ES-I3 (cell line): Measurements from ENCODE around the gene TTC9B.
"Not testable (repeated sequence)": the region's sequence is repeated elsewhere in the genome, so short reads cannot be mapped to it uniquely, and the experiment has no call there.

ENCODE experiments used
- H3K36me3 ChIP-seq: 2 replicates; pipeline ENCODE4 v1.6.1; 2013; ENCODE audit warnings: mild to moderate bottlenecking, low read length, control low read depth, moderate library complexity; ENCODE audit not compliant: insufficient read depth
- H3K4me1 ChIP-seq: 2 replicates; pipeline ENCODE4 v1.6.1; 2013; ENCODE audit warnings: mild to moderate bottlenecking, control low read depth, low read length; ENCODE audit not compliant: insufficient read depth
- H3K9ac ChIP-seq: 2 replicates; pipeline ENCODE4 v1.6.1; 2013; ENCODE audit warnings: low read depth, mild to moderate bottlenecking, low read length, moderate library complexity
- H3K9me3 ChIP-seq: 2 replicates; pipeline ENCODE4 v1.6.1; 2013; ENCODE audit warnings: mild to moderate bottlenecking, low read length, moderate library complexity; ENCODE audit not compliant: control insufficient read depth, insufficient read depth

Gene TTC9B

DNA sequence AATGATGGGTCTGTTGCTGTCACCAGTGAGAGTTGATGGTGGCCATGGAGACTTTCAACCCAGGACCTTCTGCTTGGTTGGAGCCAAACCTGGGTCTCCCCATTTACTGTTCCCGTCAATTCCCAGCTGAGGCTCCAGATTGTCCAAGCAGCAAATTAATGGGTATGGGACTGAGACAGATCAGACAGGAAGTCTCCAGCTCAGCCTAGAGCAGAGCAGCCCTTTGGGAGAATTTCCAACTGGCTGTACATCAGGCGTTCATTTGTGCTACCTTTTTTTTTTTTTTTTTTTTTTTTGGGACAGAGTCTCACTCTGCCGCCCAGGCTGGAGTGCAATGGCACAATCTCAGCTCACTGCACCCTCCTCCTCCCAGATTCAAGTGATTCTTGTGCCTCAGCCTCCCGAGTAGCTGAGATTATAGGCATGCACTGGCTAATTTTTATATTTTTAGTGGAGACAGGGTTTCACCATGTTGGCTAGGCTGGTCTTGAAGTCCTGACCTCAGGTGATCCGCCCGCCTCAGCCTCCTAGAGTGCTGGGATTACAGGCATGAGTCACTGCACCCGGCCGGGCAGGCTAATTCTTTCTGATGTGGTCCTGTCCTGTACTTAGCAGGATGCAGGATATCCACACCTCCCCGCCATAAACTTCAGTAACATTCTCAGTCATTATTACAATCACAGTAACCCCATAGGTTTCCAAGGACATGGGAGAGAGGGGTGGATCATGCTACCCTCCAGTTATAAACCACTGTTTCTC lies 17.7 kb downstream of the TTC9B start:
- H3K36me3 ChIP-seq, result no peaks in the 10 kb centered on the region
- H3K4me1 ChIP-seq, result no peaks in the 10 kb centered on the region
- H3K9ac ChIP-seq, result no peak overlapping the region
- H3K9me3 ChIP-seq, result no peaks in the 10 kb centered on the region

- Histone ChIP-seq H3K36me3 (no peaks in the 10 kb centered on the region), H3K9ac (no peak overlapping the region), H3K9me3 (no peaks in the 10 kb centered on the region), H3K4me1 (no peaks in the 10 kb centered on the region)
Measured at GRCh38 chr19:40198272-40198990, 19.8 kb downstream of the TTC9B start.

DNA sequence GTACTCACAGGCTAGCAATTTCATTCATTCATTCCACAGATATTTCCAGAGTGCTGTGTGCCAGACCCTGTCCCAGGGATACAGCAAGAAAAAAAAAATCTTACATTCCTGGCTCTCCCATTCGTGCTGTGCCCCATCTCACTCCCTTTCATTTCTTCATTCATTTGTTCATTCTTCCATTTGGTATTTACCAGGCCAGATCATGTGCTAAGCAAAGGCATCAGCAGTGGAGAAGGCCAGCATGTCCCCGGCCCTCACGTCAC lies 24.7 kb downstream of the TTC9B start:
- H3K9me3 ChIP-seq, result no peaks in the 10 kb centered on the region
- no peaks in the 10 kb centered on the region for H3K36me3 ChIP-seq
- no peak overlapping the region for H3K9ac ChIP-seq
- H3K4me1 ChIP-seq, result no peaks in the 10 kb centered on the region; the same call in 1 of the 2 replicates

GRCh38 chr19:40192758-40193586 lies 25.2 kb downstream of the TTC9B start:
- H3K36me3 ChIP-seq, result no peaks in the 10 kb centered on the region
- H3K4me1 ChIP-seq, result no peaks in the 10 kb centered on the region; the same call in 1 of the 2 replicates
- no peak overlapping the region for H3K9ac ChIP-seq

GRCh38 chr19:40191836-40192646 lies 26.1 kb downstream of the TTC9B start:
- Histone ChIP-seq H3K9ac (peak overlapping the region; percentile 100; the same call in 1 of the 2 replicates), H3K9me3 (no peaks in the 10 kb centered on the region)

More at GRCh38 chr19:40192758-40193586, 25.2 kb downstream of the TTC9B start:
- H3K9me3 ChIP-seq, result no peaks in the 10 kb centered on the region

GRCh38 chr19:40190891-40191835 lies 27.0 kb downstream of the TTC9B start, which contains the start of gene MAP3K10:
Gene MAP3K10 (plus strand): TSS chr19:40191426. CDS start chr19:40192032, 606 bp downstream.
- H3K36me3 ChIP-seq, result no peaks in the 10 kb centered on the region
- H3K4me1 ChIP-seq, result no peaks in the 10 kb centered on the region; the same call in 1 of the 2 replicates
- peak within 1 kb of the TSS; percentile 100 for H3K9ac ChIP-seq
- no peaks in the 10 kb centered on the region for H3K9me3 ChIP-seq

More at GRCh38 chr19:40191836-40192646, 26.1 kb downstream of the TTC9B start:
- H3K36me3 ChIP-seq, result no peaks in the 10 kb centered on the region
- H3K4me1 ChIP-seq, result no peaks in the 10 kb centered on the region; the same call in 1 of the 2 replicates

- no peaks in the 10 kb centered on the region for H3K36me3 ChIP-seq
- no peak overlapping the region for H3K9ac ChIP-seq
- H3K4me1 ChIP-seq, result no peaks in the 10 kb centered on the region
- no peaks in the 10 kb centered on the region for H3K9me3 ChIP-seq
Measured at GRCh38 chr19:40184273-40184672, 33.9 kb downstream of the TTC9B start.

- H3K4me1 ChIP-seq, result no peaks in the 10 kb centered on the region
- no peaks in the 10 kb centered on the region for H3K36me3 ChIP-seq
- no peak overlapping the region for H3K9ac ChIP-seq
- no peaks in the 10 kb centered on the region for H3K9me3 ChIP-seq
Measured at GRCh38 chr19:40178756-40179155, 39.4 kb downstream of the TTC9B start.

DNA sequence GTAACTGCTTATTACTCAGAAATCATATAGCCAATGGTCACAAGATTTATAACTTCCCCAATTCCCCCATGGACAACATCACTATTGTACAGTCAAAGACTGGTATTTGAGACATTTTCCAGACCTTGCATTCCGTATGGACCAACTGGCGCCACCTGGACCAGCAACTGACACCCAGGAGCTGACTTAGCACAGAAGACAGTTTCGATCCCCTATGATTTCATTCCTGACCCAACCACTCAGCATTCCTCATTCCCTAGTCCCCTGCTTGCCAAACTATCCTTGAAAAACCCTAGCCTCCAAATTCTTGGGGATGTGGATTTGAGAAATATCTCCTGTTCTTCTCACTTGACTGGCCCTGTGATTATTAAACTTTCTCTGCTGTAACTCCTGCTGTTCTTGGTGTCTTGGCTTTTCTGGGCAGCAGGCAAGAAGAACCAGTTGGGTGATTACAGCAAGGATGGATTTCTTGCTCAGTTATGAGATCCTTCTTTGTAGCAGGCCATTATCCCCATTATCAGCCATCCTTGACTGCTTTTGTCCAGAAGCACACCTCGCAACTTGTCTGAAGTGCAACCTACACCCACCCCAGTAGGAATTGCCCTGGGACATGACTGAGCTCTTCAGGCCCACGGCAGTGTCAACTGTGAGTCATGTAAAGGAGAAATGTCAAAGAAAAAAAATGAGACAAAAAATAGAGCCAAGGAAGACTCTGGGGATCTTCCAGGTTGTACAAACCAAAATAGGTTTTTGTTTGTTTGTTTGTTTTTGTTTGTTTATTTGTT lies 40.7 kb downstream of the TTC9B start:
- Histone ChIP-seq H3K4me1 (no peaks in the 10 kb centered on the region), H3K9me3 (no peaks in the 10 kb centered on the region), H3K36me3 (no peaks in the 10 kb centered on the region), H3K9ac (no peak overlapping the region)

GRCh38 chr19:40175820-40176219 lies 42.4 kb downstream of the TTC9B start:
- no peaks in the 10 kb centered on the region for H3K36me3 ChIP-seq
- H3K9me3 ChIP-seq, result no peaks in the 10 kb centered on the region
- H3K9ac ChIP-seq, result no peak overlapping the region
- H3K4me1 ChIP-seq, result no peaks in the 10 kb centered on the region

DNA sequence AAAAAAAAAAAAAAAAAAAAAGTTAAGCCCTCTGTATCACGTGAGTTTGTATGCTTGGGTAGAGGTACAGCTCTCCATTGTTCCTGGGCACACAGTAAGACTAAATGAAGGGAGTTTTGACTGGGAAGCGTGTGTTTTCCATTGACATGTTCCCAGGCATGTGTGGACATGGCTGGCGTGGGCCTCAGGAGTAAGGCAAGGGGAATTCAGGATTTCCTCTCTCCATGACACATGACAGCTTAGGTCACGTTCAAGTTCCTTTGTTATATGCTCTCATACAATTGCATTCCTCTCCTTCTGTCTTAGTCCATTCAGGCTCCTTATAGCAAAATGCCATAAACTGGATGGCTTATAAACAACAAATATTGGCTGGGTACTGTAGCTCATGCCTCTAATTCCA lies 44.1 kb downstream of the TTC9B start:
- Histone ChIP-seq H3K36me3 (no peaks in the 10 kb centered on the region), H3K9ac (no peak overlapping the region), H3K9me3 (no peaks in the 10 kb centered on the region), H3K4me1 (no peaks in the 10 kb centered on the region)

DNA sequence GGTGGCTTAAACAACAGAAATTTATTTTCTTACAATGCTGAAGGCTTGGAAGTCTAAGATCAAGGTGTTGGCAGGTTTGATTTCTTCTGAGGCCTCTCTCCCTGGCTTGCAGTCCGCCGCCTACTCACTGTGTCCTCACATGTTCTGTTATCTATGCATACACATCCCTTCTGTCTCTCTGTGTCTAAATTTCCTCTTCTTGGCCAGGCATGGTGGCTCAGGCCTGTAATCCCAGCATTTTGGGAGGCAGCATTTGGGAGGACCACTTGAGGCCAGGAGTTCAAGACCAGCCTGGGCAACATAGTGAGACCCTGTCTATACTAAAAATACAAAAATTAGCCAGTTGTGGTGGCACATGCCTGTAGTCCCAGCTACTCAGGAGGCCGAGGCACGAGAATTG lies 46.9 kb downstream of the TTC9B start:
- H3K4me1 ChIP-seq, H3K36me3 ChIP-seq, H3K9ac ChIP-seq, H3K9me3 ChIP-seq: not testable (repeated sequence)
